ENCODE results near the gene CLSTN3.

Gene CLSTN3

DNA sequence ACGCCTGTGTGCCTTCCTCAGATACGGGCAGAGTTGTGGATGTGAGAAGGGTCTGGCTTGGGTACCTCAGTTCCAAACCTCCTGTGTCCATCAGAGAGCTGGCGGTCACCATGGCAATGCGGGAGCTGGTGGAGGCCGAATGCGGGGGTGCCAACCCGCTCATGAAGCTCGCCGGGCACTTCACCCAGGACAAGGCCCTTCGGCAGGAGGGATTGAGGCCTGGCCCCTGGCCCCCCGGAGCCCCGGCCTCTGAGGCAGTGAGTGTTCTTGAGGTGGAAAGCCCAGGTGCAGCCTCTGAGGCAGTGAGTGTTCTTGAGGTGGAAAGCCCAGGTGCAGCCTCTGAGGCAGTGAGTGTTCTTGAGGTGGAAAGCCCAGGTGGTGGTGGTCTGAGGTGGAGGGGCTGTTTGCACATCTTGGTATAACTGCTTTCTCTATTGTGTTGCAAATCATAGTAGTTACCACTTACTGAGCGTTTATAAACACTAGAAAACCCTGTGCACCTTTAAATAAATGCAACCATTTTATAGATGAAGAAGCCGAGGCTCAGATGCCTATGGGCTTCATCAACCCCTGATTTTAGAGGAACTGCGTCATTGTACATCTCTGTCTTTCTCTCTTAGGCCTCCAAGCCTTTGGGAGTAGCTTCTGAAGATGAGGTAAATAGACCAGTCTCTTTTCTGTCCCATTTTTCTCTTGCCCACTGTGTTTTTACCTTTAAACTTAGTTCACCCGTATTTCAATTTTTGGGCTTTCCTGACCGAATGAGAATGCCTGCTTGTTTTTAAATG is 60.3 kb downstream of the CLSTN3 start:
- peak; percentile 28 for DNase-seq (ENCODE audit: low read depth)
- peak overlapping the region; percentile 86 for H3K4me3 ChIP-seq (ENCODE audit: control insufficient read depth, low read depth, low read length)

DNA sequence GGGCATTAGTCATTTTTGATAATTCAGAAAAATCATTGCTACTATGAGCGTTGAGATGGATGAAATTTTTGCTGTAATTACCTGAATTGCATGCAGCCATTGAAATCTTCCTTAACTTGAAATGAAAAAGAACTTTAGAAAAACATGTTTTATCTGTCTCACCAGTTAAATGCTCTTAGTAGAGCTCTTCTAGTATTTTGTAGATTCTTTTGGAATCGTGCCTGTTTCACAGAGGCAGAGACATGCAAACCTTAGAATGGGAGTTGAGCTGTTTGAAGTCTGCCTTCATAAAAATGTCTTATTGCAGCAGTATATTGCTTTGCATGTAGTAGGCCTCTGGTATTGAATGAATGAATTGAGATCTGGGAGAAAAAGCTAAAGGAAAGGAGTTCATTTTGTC is 63.5 kb downstream of the CLSTN3 start:
- DNase-seq (ENCODE audit: low read depth): no peak

More for the DNA sequence above, 60.3 kb downstream of the CLSTN3 start:
- TF ChIP-seq, protein P1, sequence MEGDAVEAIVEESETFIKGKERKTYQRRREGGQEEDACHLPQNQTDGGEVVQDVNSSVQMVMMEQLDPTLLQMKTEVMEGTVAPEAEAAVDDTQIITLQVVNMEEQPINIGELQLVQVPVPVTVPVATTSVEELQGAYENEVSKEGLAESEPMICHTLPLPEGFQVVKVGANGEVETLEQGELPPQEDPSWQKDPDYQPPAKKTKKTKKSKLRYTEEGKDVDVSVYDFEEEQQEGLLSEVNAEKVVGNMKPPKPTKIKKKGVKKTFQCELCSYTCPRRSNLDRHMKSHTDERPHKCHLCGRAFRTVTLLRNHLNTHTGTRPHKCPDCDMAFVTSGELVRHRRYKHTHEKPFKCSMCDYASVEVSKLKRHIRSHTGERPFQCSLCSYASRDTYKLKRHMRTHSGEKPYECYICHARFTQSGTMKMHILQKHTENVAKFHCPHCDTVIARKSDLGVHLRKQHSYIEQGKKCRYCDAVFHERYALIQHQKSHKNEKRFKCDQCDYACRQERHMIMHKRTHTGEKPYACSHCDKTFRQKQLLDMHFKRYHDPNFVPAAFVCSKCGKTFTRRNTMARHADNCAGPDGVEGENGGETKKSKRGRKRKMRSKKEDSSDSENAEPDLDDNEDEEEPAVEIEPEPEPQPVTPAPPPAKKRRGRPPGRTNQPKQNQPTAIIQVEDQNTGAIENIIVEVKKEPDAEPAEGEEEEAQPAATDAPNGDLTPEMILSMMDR (conservative IDR thresholded peaks at IDR 0.05; ENCODE audit: control insufficient read depth, insufficient read depth, low read depth, low read length): no peak

DNA sequence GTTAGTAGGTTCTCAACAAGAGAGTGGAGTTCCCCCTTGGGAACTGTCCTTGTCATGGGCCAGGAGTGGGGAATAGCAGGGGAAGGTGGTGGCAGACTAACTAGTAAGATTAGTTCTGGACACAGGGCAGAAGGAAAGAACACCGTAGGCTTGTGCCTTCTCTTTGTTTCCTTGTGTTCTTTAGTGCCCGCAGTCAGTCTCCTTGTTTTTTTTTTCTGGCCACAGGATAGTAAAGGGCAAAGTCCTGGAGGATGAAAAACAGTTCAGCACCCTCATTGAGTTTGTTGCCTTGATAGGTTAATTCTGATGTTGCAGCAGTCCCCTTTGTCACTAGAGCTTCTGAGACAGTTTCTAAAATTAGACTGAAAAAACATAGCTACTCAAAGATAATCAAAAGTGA is 67.7 kb downstream of the CLSTN3 start:
- TF ChIP-seq, protein P1 (conservative IDR thresholded peaks at IDR 0.05; ENCODE audit: control insufficient read depth, insufficient read depth, low read depth, low read length): no peak
- H3K4me3 ChIP-seq (ENCODE audit: control insufficient read depth, low read depth, low read length): no peak overlapping the region
- DNase-seq (ENCODE audit: low read depth): no peak

More for the DNA sequence above, 63.5 kb downstream of the CLSTN3 start:
- TF ChIP-seq, protein P1 (conservative IDR thresholded peaks at IDR 0.05; ENCODE audit: control insufficient read depth, insufficient read depth, low read depth, low read length): no peak
- no peak overlapping the region for H3K4me3 ChIP-seq (ENCODE audit: control insufficient read depth, low read depth, low read length)

DNA sequence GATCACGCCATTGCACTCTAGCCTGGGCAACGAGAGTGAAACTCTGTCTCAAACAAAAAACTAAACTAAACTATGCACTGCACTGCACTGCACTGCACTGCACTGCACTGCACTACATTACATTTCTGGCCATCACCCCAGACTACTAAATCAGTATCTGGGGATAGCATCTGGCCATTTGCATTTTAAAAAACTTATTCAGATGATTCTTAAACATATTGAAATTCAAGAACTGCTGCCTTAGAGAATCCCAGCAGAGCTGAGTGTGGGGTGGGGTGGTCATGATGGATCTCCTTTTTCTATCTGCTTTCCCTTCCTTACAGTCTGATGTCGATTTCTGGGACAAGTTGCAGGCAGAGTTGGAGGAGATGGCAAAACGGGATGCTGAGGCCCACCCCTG is 72.9 kb downstream of the CLSTN3 start:
- no peak for DNase-seq (ENCODE audit: low read depth)
- H3K4me3 ChIP-seq (ENCODE audit: control insufficient read depth, low read depth, low read length): no peak overlapping the region
- TF ChIP-seq, protein P1 (conservative IDR thresholded peaks at IDR 0.05; ENCODE audit: control insufficient read depth, insufficient read depth, low read depth, low read length): no peak

DNA sequence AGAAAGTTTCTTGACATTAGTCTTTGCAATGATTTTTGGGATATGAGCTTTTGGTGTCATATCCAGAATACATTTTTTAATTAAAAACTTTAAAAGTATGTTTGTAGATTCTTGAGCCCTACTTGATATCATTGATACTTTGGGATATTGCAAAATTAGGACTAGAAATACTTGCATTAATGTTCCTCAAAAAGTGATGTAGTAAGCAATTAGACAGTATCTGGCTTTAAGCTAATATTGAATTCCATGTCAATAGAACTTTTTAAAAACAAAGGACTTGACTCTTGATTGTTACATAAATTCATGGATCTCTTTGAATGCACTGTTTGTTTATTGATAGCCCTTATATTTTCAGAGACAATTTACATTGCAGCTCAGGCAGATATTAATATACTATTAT is 74.9 kb downstream of the CLSTN3 start:
- TF ChIP-seq, protein P1 (conservative IDR thresholded peaks at IDR 0.05; ENCODE audit: control insufficient read depth, insufficient read depth, low read depth, low read length): no peak
- H3K4me3 ChIP-seq (ENCODE audit: control insufficient read depth, low read depth, low read length): no peak overlapping the region
- DNase-seq (ENCODE audit: low read depth): no peak

DNA sequence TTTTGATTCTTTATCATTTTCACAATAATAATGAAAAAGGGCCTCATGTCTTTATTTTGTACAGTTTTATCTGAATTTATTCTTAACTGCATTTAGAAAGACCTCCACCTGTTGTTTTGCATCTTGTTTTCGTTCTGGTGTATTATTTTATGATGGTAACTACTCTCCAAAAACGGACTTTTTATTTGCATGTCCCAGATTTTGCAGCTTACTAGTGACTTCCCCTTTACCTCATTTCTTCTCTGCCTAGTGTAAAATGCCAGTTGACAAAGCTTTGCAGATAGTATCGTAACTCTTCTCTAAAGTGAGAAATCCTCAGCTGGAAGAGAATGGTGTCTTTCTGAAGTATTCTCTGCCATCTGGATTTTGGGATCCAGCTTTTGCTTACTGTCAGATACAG is 76.5 kb downstream of the CLSTN3 start:
- TF ChIP-seq, protein P1 (conservative IDR thresholded peaks at IDR 0.05; ENCODE audit: control insufficient read depth, insufficient read depth, low read depth, low read length): no peak
- no peak overlapping the region for H3K4me3 ChIP-seq (ENCODE audit: control insufficient read depth, low read depth, low read length)
- no peak for DNase-seq (ENCODE audit: low read depth)

All from fibroblast of mammary gland (primary cell).